ENCODE measurements around the gene RAB40A. TPM values are rescaled to one million over a fixed set of nuclear protein-coding genes. Genes with fewer than 3 reads are reported as not detected.
"Not testable (repeated sequence)": the region's sequence is repeated elsewhere in the genome, so short reads cannot be mapped to it uniquely, and the experiment has no call there.

The RAB40A gene
- total RNA-seq, 1 experiment from 2014 or later: not detected

- Histone ChIP-seq H3K36me3 (ENCODE audit: control insufficient read depth in 1 of 2, insufficient read depth in 2 of 2, low read length in 2 of 2) (no peaks in the 10 kb centered on the region), H3K9ac (ENCODE audit: low read length) (no peak overlapping the region), H3K27me3 (ENCODE audit: insufficient read depth, low read length) (no peaks in the 10 kb centered on the region), H3K79me2 (ENCODE audit: insufficient read depth, low read length) (no peaks in the 10 kb centered on the region), H3K4me2 (ENCODE audit: low read length) (no peak overlapping the region), H3K27ac (ENCODE audit: low read depth, low read length) (no peak overlapping the region), H3K4me3 (replicated peaks in 1 of 2; ENCODE audit: low read depth in 1 of 2, low read length in 2 of 2) (no peak overlapping the region), H2AFZ (ENCODE audit: low read depth, low read length, poor library complexity, severe bottlenecking) (no peak overlapping the region), H3K9me3 (ENCODE audit: control insufficient read depth in 1 of 2, insufficient read depth in 1 of 2, low read depth in 1 of 2, low read length in 2 of 2) (no peaks in the 10 kb centered on the region), H3K4me1 (ENCODE audit: control insufficient read depth in 1 of 2, insufficient read depth in 2 of 2, low read length in 2 of 2) (no peaks in the 10 kb centered on the region), H4K20me1 (ENCODE audit: insufficient read depth) (no peaks in the 10 kb centered on the region), H3K9me2 (ENCODE audit: insufficient read depth) (no peaks in the 10 kb centered on the region)
- DNase-seq (ENCODE audit: low read depth, low spot score): no peak
- TF ChIP-seq CBX3 (IDR thresholded peaks at IDR 0.05; ENCODE audit: low read depth) (no peak), ZNF274 (IDR thresholded peaks at IDR 0.05; ENCODE audit: low read depth, low read length) (no peak), RAD21 (IDR thresholded peaks at IDR 0.05; ENCODE audit: low read depth) (no peak), REST (IDR thresholded peaks at IDR 0.05; ENCODE audit: low read depth) (no peak), EZH2phosphoT487 (IDR thresholded peaks at IDR 0.05; ENCODE audit: borderline replicate concordance) (no peak)
- BruUV-seq (replicated peaks): no TSS peak
- POLR2A ChIA-PET: no interaction called here
- CTCF ChIA-PET: no interaction called here
- intact Hi-C loops (cut with micrococcal nuclease): no loop called here
- no peak for ATAC-seq
- RAD21 ChIA-PET (ENCODE audit: low non-redundant PET in 1 of 2, low total read pairs in 2 of 2, uncharacterized antibody in 2 of 2, unreplicated experiment in 2 of 2): no interaction called here
These were observed 43.9 kb downstream of the RAB40A start for GRCh38 chrX:103475381-103475780.

- CTCF ChIA-PET; H4K20me1 ChIP-seq (ENCODE audit: insufficient read depth); H3K36me3 ChIP-seq (ENCODE audit: control insufficient read depth in 1 of 2, insufficient read depth in 2 of 2, low read length in 2 of 2); H3K4me3 ChIP-seq (replicated peaks in 1 of 2; ENCODE audit: low read depth in 1 of 2, low read length in 2 of 2); intact Hi-C loops (cut with micrococcal nuclease); H3K79me2 ChIP-seq (ENCODE audit: insufficient read depth, low read length); POLR2A ChIA-PET; ATAC-seq; H3K9me2 ChIP-seq (ENCODE audit: insufficient read depth); H3K27ac ChIP-seq (ENCODE audit: low read depth, low read length); H3K9ac ChIP-seq (ENCODE audit: low read length); DNase-seq (ENCODE audit: low read depth, low spot score); H3K4me1 ChIP-seq (ENCODE audit: control insufficient read depth in 1 of 2, insufficient read depth in 2 of 2, low read length in 2 of 2); H2AFZ ChIP-seq (ENCODE audit: low read depth, low read length, poor library complexity, severe bottlenecking); H3K9me3 ChIP-seq (ENCODE audit: control insufficient read depth in 1 of 2, insufficient read depth in 1 of 2, low read depth in 1 of 2, low read length in 2 of 2); H3K4me2 ChIP-seq (ENCODE audit: low read length); RAD21 ChIA-PET (ENCODE audit: low non-redundant PET in 1 of 2, low total read pairs in 2 of 2, uncharacterized antibody in 2 of 2, unreplicated experiment in 2 of 2); BruUV-seq (replicated peaks); H3K27me3 ChIP-seq (ENCODE audit: insufficient read depth, low read length): not testable (repeated sequence)
These were observed 49.3 kb downstream of the RAB40A start for GRCh38 chrX:103469977-103470376.
